Hepatocyte (in vitro differentiated cells): ENCODE measurements around the gene RABGGTA.

Experiments used
- CTCF ChIP-seq: fragments of 200-600 bp; sonication (generic); IDR thresholded peaks from 2 replicates; pipeline ENCODE4 v1.5.1; 2016; ENCODE audit warnings: antibody characterized with exemption, mild to moderate bottlenecking; ENCODE audit not compliant: poor library complexity
- EZH2phosphoT487 ChIP-seq: fragments of 200-600 bp; sonication (generic); IDR thresholded peaks from one replicate; pipeline ENCODE4 v1.6.1; 2018; ENCODE audit warnings: antibody characterized with exemption, mild to moderate bottlenecking, low read depth, moderate library complexity; ENCODE audit not compliant: unreplicated experiment, severe bottlenecking

GRCh38 chr14:24274101-24274543 is 2.7 kb upstream of the RABGGTA start:
- TF ChIP-seq CTCF: no peak
- TF ChIP-seq EZH2phosphoT487: no peak
